ENCODE results near the gene POLR1A.

The POLR1A gene

GRCh38 chr2:86021396-86022378 is 84.0 kb downstream of the POLR1A start:
- no peak for TF ChIP-seq CTCF (IDR thresholded peaks at IDR 0.05)

- TF ChIP-seq CTCF (IDR thresholded peaks at IDR 0.05), result no peak
Measured at GRCh38 chr2:86020984-86021383, 84.7 kb downstream of the POLR1A start.

- no peak for TF ChIP-seq CTCF (IDR thresholded peaks at IDR 0.05)
Measured at GRCh38 chr2:86019121-86019520, 86.6 kb downstream of the POLR1A start.

GRCh38 chr2:86017901-86018896 is 87.5 kb downstream of the POLR1A start:
- TF ChIP-seq CTCF (IDR thresholded peaks at IDR 0.05), result no peak

- TF ChIP-seq CTCF (IDR thresholded peaks at IDR 0.05), result no peak
Measured at GRCh38 chr2:86016581-86016980, 89.1 kb downstream of the POLR1A start.

GRCh38 chr2:86015699-86016098 is 90.0 kb downstream of the POLR1A start:
- no peak for TF ChIP-seq CTCF (IDR thresholded peaks at IDR 0.05)

GRCh38 chr2:86015006-86015405 is 90.7 kb downstream of the POLR1A start:
- no peak for TF ChIP-seq CTCF (IDR thresholded peaks at IDR 0.05)
